Occipital lobe (tissue), 2 donors: ENCODE measurements around the gene GP9. TPM values are rescaled to one million over a fixed set of nuclear protein-coding genes. Genes with fewer than 3 reads are reported as not detected.

ENCODE experiments used
- DNase-seq: peaks from one replicate; lab custom pipeline; 2025; lab: John Stamatoyannopoulos, UW
- total RNA-seq: library from RNA; depleted of rRNA; stranded (reverse); fragments of >200 nt; gene quantifications from one replicate; pipeline ENCODE4 v1.2.3, GENCODE V29; 2014

The GP9 gene
- total RNA-seq, 1 donor from 2014 or later = not detected

- no peak for DNase-seq
Observed at GRCh38 chr3:129028866-129029265, 31.7 kb upstream of the GP9 start.

- no peak for DNase-seq
Observed at GRCh38 chr3:129030611-129031010, 30.0 kb upstream of the GP9 start.

GRCh38 chr3:129031476-129032215 is 28.9 kb upstream of the GP9 start:
- no peak for DNase-seq

- no peak for DNase-seq
Observed at GRCh38 chr3:129032716-129033115, 27.9 kb upstream of the GP9 start.

- DNase-seq = no peak
Observed at GRCh38 chr3:129033151-129033550, 27.4 kb upstream of the GP9 start.

GRCh38 chr3:129033633-129034321 is 26.8 kb upstream of the GP9 start:
- no peak for DNase-seq

- no peak for DNase-seq
Observed at GRCh38 chr3:129034642-129035041, 25.9 kb upstream of the GP9 start.

- DNase-seq = no peak
Observed at GRCh38 chr3:129035360-129036221, 25.0 kb upstream of the GP9 start.

GRCh38 chr3:129036222-129037092 is 24.1 kb upstream of the GP9 start:
- no peak for DNase-seq

GRCh38 chr3:129037093-129037419 is 23.5 kb upstream of the GP9 start:
- DNase-seq = no peak

GRCh38 chr3:129038121-129038855 is 22.3 kb upstream of the GP9 start:
- DNase-seq = no peak

GRCh38 chr3:129039271-129040038 is 21.1 kb upstream of the GP9 start:
- no peak for DNase-seq

GRCh38 chr3:129040039-129040336 is 20.6 kb upstream of the GP9 start:
- DNase-seq = no peak

GRCh38 chr3:129040579-129041300 is 19.8 kb upstream of the GP9 start:
- no peak for DNase-seq

- DNase-seq = no peak
Observed at GRCh38 chr3:129045675-129046036, 14.9 kb upstream of the GP9 start.

- no peak for DNase-seq
Observed at GRCh38 chr3:129046037-129046731, 14.4 kb upstream of the GP9 start.

GRCh38 chr3:129046732-129047552 is 13.6 kb upstream of the GP9 start:
- DNase-seq = no peak

- no peak for DNase-seq
Observed at GRCh38 chr3:129047553-129047839, 13.1 kb upstream of the GP9 start.
